ENCODE measurements around the gene ANKRD52.
"Not testable (repeated sequence)": the region's sequence is repeated elsewhere in the genome, so short reads cannot be mapped to it uniquely, and the experiment has no call there.

Gene ANKRD52

GRCh38 chr12:56258068-56258819 is at the start of gene ANKRD52:
Gene ANKRD52 (minus strand): TSS chr12:56258384. CDS start chr12:56258269, 115 bp downstream.
- DNase-seq: peak; percentile 79

GRCh38 chr12:56307221-56307965 is 49.2 kb upstream of the ANKRD52 start:
- DNase-seq: no peak

- no peak for DNase-seq
These were observed 46.8 kb upstream of the ANKRD52 start for GRCh38 chr12:56304872-56305590.

- DNase-seq: no peak
These were observed 46.1 kb upstream of the ANKRD52 start for GRCh38 chr12:56304276-56304675.

GRCh38 chr12:56300644-56301464 is 42.7 kb upstream of the ANKRD52 start:
- DNase-seq: no peak

- DNase-seq: peak; percentile 99
These were observed 41.9 kb upstream of the ANKRD52 start, which contains the start of gene CS for GRCh38 chr12:56299853-56300643. Gene CS (minus strand): TSS chr12:56300330. CDS start chr12:56300201, 129 bp downstream.

- DNase-seq: peak; percentile 21
These were observed 41.2 kb upstream of the ANKRD52 start for GRCh38 chr12:56299308-56299852.

GRCh38 chr12:56298828-56299227 is 40.6 kb upstream of the ANKRD52 start:
- DNase-seq: no peak

GRCh38 chr12:56297400-56297799 is 39.2 kb upstream of the ANKRD52 start:
- no peak for DNase-seq

GRCh38 chr12:56296295-56296694 is 38.1 kb upstream of the ANKRD52 start:
- DNase-seq: no peak

- no peak for DNase-seq
These were observed 35.6 kb upstream of the ANKRD52 start for GRCh38 chr12:56293795-56294194.

GRCh38 chr12:56288705-56289387 is 30.7 kb upstream of the ANKRD52 start:
- DNase-seq: no peak

- DNase-seq: no peak
These were observed 28.1 kb upstream of the ANKRD52 start for GRCh38 chr12:56286044-56286830.

- not testable (repeated sequence) for DNase-seq
These were observed 26.1 kb upstream of the ANKRD52 start for GRCh38 chr12:56284263-56284662.

- DNase-seq: no peak
These were observed 24.4 kb upstream of the ANKRD52 start for GRCh38 chr12:56282579-56282978.

- no peak for DNase-seq
These were observed 23.8 kb upstream of the ANKRD52 start for GRCh38 chr12:56282030-56282429.

GRCh38 chr12:56280849-56281248 is 22.7 kb upstream of the ANKRD52 start:
- no peak for DNase-seq

- DNase-seq: no peak
These were observed 20.7 kb upstream of the ANKRD52 start for GRCh38 chr12:56278905-56279304.

GRCh38 chr12:56274299-56274698 is 16.1 kb upstream of the ANKRD52 start:
- DNase-seq: no peak

- not testable (repeated sequence) for DNase-seq
These were observed 14.3 kb upstream of the ANKRD52 start for GRCh38 chr12:56272468-56272867.
